ENCODE measurements around the gene TBCCD1.

GRCh38 chr3:186570941-186571643 lies 4.0 kb upstream of the TBCCD1 start:
- TF ChIP-seq, protein P1, sequence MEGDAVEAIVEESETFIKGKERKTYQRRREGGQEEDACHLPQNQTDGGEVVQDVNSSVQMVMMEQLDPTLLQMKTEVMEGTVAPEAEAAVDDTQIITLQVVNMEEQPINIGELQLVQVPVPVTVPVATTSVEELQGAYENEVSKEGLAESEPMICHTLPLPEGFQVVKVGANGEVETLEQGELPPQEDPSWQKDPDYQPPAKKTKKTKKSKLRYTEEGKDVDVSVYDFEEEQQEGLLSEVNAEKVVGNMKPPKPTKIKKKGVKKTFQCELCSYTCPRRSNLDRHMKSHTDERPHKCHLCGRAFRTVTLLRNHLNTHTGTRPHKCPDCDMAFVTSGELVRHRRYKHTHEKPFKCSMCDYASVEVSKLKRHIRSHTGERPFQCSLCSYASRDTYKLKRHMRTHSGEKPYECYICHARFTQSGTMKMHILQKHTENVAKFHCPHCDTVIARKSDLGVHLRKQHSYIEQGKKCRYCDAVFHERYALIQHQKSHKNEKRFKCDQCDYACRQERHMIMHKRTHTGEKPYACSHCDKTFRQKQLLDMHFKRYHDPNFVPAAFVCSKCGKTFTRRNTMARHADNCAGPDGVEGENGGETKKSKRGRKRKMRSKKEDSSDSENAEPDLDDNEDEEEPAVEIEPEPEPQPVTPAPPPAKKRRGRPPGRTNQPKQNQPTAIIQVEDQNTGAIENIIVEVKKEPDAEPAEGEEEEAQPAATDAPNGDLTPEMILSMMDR (IDR thresholded peaks at IDR 0.05), result no peak
- TF ChIP-seq POLR2A (IDR thresholded peaks at IDR 0.05), result no peak

All from heart left ventricle (tissue), 13 donors.